Fibroblast of peridontal ligament (primary cell): ENCODE data around the gene OR8B8.
A peak's percentile ranks its signal among the peaks of the same experiment; 100 is the strongest.
"Not testable (repeated sequence)": the region's sequence is repeated elsewhere in the genome, so short reads cannot be mapped to it uniquely, and the experiment has no call there.

Experiments used
- DNase-seq: peaks from one replicate; pipeline ENCODE4 v3.0.0-alpha.2; 2010; ENCODE audit errors: extremely low read depth

Gene OR8B8

GRCh38 chr11:124441519-124441918, 4.0 kb downstream of the OR8B8 start:
- DNase-seq: no peak

GRCh38 chr11:124441081-124441480, 4.4 kb downstream of the OR8B8 start:
- DNase-seq: no peak

- no peak for DNase-seq
Observed at GRCh38 chr11:124440608-124441007, 4.9 kb downstream of the OR8B8 start.

GRCh38 chr11:124434699-124435098, 10.8 kb downstream of the OR8B8 start:
- no peak for DNase-seq

GRCh38 chr11:124429599-124429998, 15.9 kb downstream of the OR8B8 start:
- no peak for DNase-seq

GRCh38 chr11:124424384-124424921, 21.0 kb downstream of the OR8B8 start, which contains the start of gene OR8B4:
OR8B4 (minus strand) TSS chr11:124424871; CDS start chr11:124424871, 0 bp downstream.
- DNase-seq: no peak

GRCh38 chr11:124421043-124421442, 24.5 kb downstream of the OR8B8 start:
- DNase-seq: no peak

GRCh38 chr11:124415356-124415923, 30.1 kb downstream of the OR8B8 start:
- peak; percentile 75 for DNase-seq

GRCh38 chr11:124409906-124410305, 35.6 kb downstream of the OR8B8 start:
- DNase-seq: no peak

GRCh38 chr11:124405581-124405980, 39.9 kb downstream of the OR8B8 start:
- no peak for DNase-seq

GRCh38 chr11:124403186-124403585, 42.3 kb downstream of the OR8B8 start:
- not testable (repeated sequence) for DNase-seq

- DNase-seq: peak; percentile 88
Observed at GRCh38 chr11:124402326-124402922, 43.1 kb downstream of the OR8B8 start.

- DNase-seq: no peak
Observed at GRCh38 chr11:124398924-124399323, 46.6 kb downstream of the OR8B8 start, which contains the start of gene OR8B3. OR8B3 (minus strand) TSS chr11:124399024; CDS start chr11:124397351, 1,673 bp downstream.

- not testable (repeated sequence) for DNase-seq
Observed at GRCh38 chr11:124396847-124397246, 48.6 kb downstream of the OR8B8 start.

- DNase-seq: peak; percentile 8
Observed at GRCh38 chr11:124394408-124394807, 51.1 kb downstream of the OR8B8 start.
